Neural cell (in vitro differentiated cells): ENCODE data around the gene WDR55. TPM values are rescaled to one million over a fixed set of nuclear protein-coding genes. Genes with fewer than 3 reads are reported as not detected.

Experiments used
- H2AFZ ChIP-seq: fragments of 200-600, 300-800 bp; sonication (generic), shearing (Covaris generic); 2 replicates; pipeline ENCODE4 v1.6.0; 2014; ENCODE audit warnings: low read depth, mild to moderate bottlenecking, antibody characterized with exemption, low read length, moderate library complexity
- H3F3A ChIP-seq: fragments of 200-600 bp; shearing (Covaris generic); 2 replicates; pipeline ENCODE4 v1.6.1; 2016; ENCODE audit warnings: mild to moderate bottlenecking, moderate library complexity, mixed read lengths, antibody characterized with exemption, low read length; ENCODE audit not compliant: insufficient read depth, poor library complexity, severe bottlenecking
- H3K27ac ChIP-seq: fragments of 200-600, 300-800 bp; sonication (generic), shearing (Covaris generic); 2 replicates; pipeline ENCODE4 v1.5.1; 2014; ENCODE audit warnings: mild to moderate bottlenecking, low read length, moderate library complexity
- H3K27me3 ChIP-seq: fragments of 300-800, 200-600 bp; sonication (generic), shearing (Covaris generic); 2 replicates; pipeline ENCODE4 v1.6.0; 2014; ENCODE audit warnings: mild to moderate bottlenecking, low read depth, low read length, moderate library complexity; ENCODE audit not compliant: insufficient read depth
- H3K36me3 ChIP-seq: fragments of 300-800, 200-600 bp; sonication (generic), shearing (Covaris generic); 2 replicates; pipeline ENCODE4 v1.5.1; 2014; ENCODE audit warnings: mild to moderate bottlenecking, antibody characterized with exemption, low read length, moderate library complexity; ENCODE audit not compliant: insufficient read depth
- H3K4me2 ChIP-seq: fragments of 300-800, 200-600 bp; sonication (generic), shearing (Covaris generic); 2 replicates; pipeline ENCODE4 v1.6.0; 2014; ENCODE audit warnings: mild to moderate bottlenecking, low read length
- H3K4me3 ChIP-seq: fragments of 300-800, 200-600 bp; sonication (generic), shearing (Covaris generic); 2 replicates; pipeline ENCODE4 v1.5.1; 2014; ENCODE audit warnings: mild to moderate bottlenecking, low read length, moderate library complexity
- H3K79me2 ChIP-seq: fragments of 200-600 bp; shearing (Covaris generic); replicated peaks from 2 replicates; pipeline ENCODE4 v1.6.0; 2014; ENCODE audit warnings: mild to moderate bottlenecking, low read length, moderate library complexity; ENCODE audit not compliant: insufficient read depth
- H3K9ac ChIP-seq: fragments of 300-800, 200-600 bp; sonication (generic), shearing (Covaris generic); 2 replicates; pipeline ENCODE4 v1.6.1; 2016; ENCODE audit warnings: mild to moderate bottlenecking, low read length, mixed read lengths
- H3K9me2 ChIP-seq: fragments of 200-600 bp; shearing (Covaris generic); 2 replicates; pipeline ENCODE4 v1.6.1; 2016; ENCODE audit warnings: mild to moderate bottlenecking, low read length, mixed read lengths; ENCODE audit not compliant: insufficient read depth
- H3K9me3 ChIP-seq: fragments of 200-600, 300-800 bp; sonication (generic), shearing (Covaris generic); 2 replicates; pipeline ENCODE4 v1.6.1; 2016; ENCODE audit warnings: mild to moderate bottlenecking, mixed run types, low read length, moderate library complexity, mixed read lengths
- H4K20me1 ChIP-seq: fragments of 200-600 bp; shearing (Covaris generic); 2 replicates; pipeline ENCODE4 v1.6.1; 2016; ENCODE audit warnings: mild to moderate bottlenecking, mixed run types; ENCODE audit not compliant: insufficient read depth
- EP300 ChIP-seq: fragments of 450-650 bp; conservative IDR thresholded peaks from 2 replicates; pipeline ENCODE4 v1.6.1; 2014; ENCODE audit warnings: antibody characterized with exemption, mild to moderate bottlenecking, moderate library complexity; ENCODE audit not compliant: poor library complexity, severe bottlenecking
- EZH2 ChIP-seq: fragments of 200-600, 300-800 bp; shearing (Covaris generic), sonication (generic); IDR thresholded peaks from 2 replicates; pipeline ENCODE4 v1.6.1; 2014; ENCODE audit warnings: antibody characterized with exemption, low read length, borderline replicate concordance, mild to moderate bottlenecking; ENCODE audit not compliant: insufficient read depth, poor library complexity, severe bottlenecking
- MXI1 ChIP-seq: fragments of 450-650 bp; conservative IDR thresholded peaks from 2 replicates; pipeline ENCODE4 v1.6.1; 2014; ENCODE audit warnings: antibody characterized with exemption, mild to moderate bottlenecking; ENCODE audit not compliant: poor library complexity, severe bottlenecking
- POLR2AphosphoS5 ChIP-seq: IDR thresholded peaks from 2 replicates; pipeline ENCODE4 v1.6.1; 2012
- RAD21 ChIP-seq: fragments of 450-650 bp; conservative IDR thresholded peaks from 2 replicates; pipeline ENCODE4 v1.6.1; 2014; ENCODE audit warnings: antibody characterized with exemption, mild to moderate bottlenecking, moderate library complexity
- SMC3 ChIP-seq: fragments of 450-650 bp; conservative IDR thresholded peaks from 2 replicates; pipeline ENCODE4 v1.6.1; 2014; ENCODE audit warnings: antibody characterized with exemption, mild to moderate bottlenecking, moderate library complexity; ENCODE audit not compliant: poor library complexity
- TAF1 ChIP-seq: IDR thresholded peaks from 2 replicates; pipeline ENCODE4 v1.6.1; 2012; ENCODE audit warnings: low read depth
- polyA plus RNA-seq: library from polyadenylated mRNA; depleted of rRNA; stranded (reverse); fragments of >200 nt; gene quantifications from 2 replicates; pipeline ENCODE4 v1.2.3, GENCODE V29; 2014
- TF ChIP-seq, protein P1 (sequence below): fragments of 450-650 bp; IDR thresholded peaks from 2 replicates; pipeline ENCODE4 v1.5.1; 2014; ENCODE audit warnings: antibody characterized with exemption, mild to moderate bottlenecking, moderate library complexity; ENCODE audit not compliant: poor library complexity, severe bottlenecking
- TF ChIP-seq, protein P2 (sequence below): IDR thresholded peaks from 2 replicates; pipeline ENCODE4 v1.6.1; 2012; ENCODE audit warnings: borderline replicate concordance

Gene WDR55
- polyA plus RNA-seq, 1 donor from 2014 or later = 20.7 TPM

DNA sequence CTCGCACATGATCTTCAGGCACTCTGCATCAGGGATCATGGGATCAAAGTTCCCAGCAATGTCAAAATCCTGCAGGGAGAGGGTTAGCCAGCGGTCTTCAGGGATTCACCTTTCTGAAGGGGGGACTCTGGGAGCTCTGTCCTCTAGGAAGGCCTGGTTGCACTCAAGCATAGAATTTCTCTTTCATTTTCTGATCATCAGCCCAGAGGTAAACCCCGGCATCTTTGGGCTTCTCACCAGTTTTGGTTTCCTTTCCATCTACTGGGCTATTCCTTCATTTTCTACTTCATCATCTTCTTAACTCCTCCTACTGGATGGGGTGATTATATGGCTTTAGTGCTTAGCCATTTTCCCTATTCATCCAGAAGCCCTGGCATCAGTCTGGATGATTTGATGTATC lies 13.2 kb downstream of the WDR55 start:
- H3K9me2 ChIP-seq = no peaks in the 10 kb centered on the region
- H3K9ac ChIP-seq = no peak overlapping the region
- TF ChIP-seq SMC3 = no peak
- no peak for TF ChIP-seq EP300
- no peak for TF ChIP-seq EZH2
- TF ChIP-seq TAF1 = no peak
- TF ChIP-seq POLR2AphosphoS5 = no peak
- TF ChIP-seq, protein P1, sequence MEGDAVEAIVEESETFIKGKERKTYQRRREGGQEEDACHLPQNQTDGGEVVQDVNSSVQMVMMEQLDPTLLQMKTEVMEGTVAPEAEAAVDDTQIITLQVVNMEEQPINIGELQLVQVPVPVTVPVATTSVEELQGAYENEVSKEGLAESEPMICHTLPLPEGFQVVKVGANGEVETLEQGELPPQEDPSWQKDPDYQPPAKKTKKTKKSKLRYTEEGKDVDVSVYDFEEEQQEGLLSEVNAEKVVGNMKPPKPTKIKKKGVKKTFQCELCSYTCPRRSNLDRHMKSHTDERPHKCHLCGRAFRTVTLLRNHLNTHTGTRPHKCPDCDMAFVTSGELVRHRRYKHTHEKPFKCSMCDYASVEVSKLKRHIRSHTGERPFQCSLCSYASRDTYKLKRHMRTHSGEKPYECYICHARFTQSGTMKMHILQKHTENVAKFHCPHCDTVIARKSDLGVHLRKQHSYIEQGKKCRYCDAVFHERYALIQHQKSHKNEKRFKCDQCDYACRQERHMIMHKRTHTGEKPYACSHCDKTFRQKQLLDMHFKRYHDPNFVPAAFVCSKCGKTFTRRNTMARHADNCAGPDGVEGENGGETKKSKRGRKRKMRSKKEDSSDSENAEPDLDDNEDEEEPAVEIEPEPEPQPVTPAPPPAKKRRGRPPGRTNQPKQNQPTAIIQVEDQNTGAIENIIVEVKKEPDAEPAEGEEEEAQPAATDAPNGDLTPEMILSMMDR = no peak
- TF ChIP-seq, protein P2, sequence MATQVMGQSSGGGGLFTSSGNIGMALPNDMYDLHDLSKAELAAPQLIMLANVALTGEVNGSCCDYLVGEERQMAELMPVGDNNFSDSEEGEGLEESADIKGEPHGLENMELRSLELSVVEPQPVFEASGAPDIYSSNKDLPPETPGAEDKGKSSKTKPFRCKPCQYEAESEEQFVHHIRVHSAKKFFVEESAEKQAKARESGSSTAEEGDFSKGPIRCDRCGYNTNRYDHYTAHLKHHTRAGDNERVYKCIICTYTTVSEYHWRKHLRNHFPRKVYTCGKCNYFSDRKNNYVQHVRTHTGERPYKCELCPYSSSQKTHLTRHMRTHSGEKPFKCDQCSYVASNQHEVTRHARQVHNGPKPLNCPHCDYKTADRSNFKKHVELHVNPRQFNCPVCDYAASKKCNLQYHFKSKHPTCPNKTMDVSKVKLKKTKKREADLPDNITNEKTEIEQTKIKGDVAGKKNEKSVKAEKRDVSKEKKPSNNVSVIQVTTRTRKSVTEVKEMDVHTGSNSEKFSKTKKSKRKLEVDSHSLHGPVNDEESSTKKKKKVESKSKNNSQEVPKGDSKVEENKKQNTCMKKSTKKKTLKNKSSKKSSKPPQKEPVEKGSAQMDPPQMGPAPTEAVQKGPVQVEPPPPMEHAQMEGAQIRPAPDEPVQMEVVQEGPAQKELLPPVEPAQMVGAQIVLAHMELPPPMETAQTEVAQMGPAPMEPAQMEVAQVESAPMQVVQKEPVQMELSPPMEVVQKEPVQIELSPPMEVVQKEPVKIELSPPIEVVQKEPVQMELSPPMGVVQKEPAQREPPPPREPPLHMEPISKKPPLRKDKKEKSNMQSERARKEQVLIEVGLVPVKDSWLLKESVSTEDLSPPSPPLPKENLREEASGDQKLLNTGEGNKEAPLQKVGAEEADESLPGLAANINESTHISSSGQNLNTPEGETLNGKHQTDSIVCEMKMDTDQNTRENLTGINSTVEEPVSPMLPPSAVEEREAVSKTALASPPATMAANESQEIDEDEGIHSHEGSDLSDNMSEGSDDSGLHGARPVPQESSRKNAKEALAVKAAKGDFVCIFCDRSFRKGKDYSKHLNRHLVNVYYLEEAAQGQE = no peak
- no peak for TF ChIP-seq MXI1
- TF ChIP-seq RAD21 = no peak

DNA sequence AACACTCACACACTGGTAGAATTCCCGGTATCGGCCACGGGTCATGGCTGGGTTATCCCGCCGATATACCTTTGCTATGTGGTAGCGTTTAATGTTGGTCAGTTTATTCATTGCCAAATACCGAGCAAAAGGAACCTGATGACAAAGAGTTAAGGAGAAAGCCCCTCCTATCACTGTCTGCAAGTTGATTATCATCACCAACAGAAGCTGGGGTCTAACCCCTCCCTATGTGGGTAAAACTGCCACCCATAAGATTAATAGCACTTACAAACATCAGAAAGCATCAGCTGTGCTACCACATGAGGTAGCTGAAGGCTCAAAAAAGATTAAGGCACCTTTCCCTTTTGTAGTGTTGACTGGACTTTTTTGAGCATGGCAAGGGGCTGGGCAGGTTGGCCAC lies 14.3 kb downstream of the WDR55 start:
- H3F3A ChIP-seq = no peaks in the 10 kb centered on the region
- H3K4me3 ChIP-seq = no peak overlapping the region
- no peaks in the 10 kb centered on the region for H3K9me2 ChIP-seq
- H4K20me1 ChIP-seq = no peaks in the 10 kb centered on the region
- peaks cover 20% of the 10 kb centered on the region for H3K36me3 ChIP-seq
- H3K9ac ChIP-seq = no peak overlapping the region
- H3K27me3 ChIP-seq = no peaks in the 10 kb centered on the region
- TF ChIP-seq MXI1 (no peak), EP300 (no peak)
- TF ChIP-seq, protein P2 = no peak
- no peaks in the 10 kb centered on the region for H3K9me3 ChIP-seq
- H3K79me2 ChIP-seq = no peaks in the 10 kb centered on the region
- H3K4me2 ChIP-seq = no peak overlapping the region
- H2AFZ ChIP-seq = no peak overlapping the region
- H3K27ac ChIP-seq = no peak overlapping the region

More for the DNA sequence above, 13.2 kb downstream of the WDR55 start:
- no peak overlapping the region for H3K27ac ChIP-seq
- no peak overlapping the region for H2AFZ ChIP-seq
- H3K36me3 ChIP-seq = peaks cover 20% of the 10 kb centered on the region
- H3K9me3 ChIP-seq = no peaks in the 10 kb centered on the region
- no peak overlapping the region for H3K4me2 ChIP-seq
- no peaks in the 10 kb centered on the region for H3K27me3 ChIP-seq
- H3F3A ChIP-seq = no peaks in the 10 kb centered on the region
- no peaks in the 10 kb centered on the region for H3K79me2 ChIP-seq
- H4K20me1 ChIP-seq = no peaks in the 10 kb centered on the region
- no peak overlapping the region for H3K4me3 ChIP-seq
